HG03064 (cell line): ENCODE results near the gene SLC8B1.

Source experiments
- ATAC-seq: cut with Tn5 transposase; IDR thresholded peaks from one replicate; pipeline ENCODE4 v1.9.1; 2021; ENCODE audit warnings: low read depth; ENCODE audit not compliant: unreplicated experiment

The SLC8B1 gene

GRCh38 chr12:113325916-113326315 is 9.0 kb downstream of the SLC8B1 start:
- ATAC-seq, result no peak

DNA sequence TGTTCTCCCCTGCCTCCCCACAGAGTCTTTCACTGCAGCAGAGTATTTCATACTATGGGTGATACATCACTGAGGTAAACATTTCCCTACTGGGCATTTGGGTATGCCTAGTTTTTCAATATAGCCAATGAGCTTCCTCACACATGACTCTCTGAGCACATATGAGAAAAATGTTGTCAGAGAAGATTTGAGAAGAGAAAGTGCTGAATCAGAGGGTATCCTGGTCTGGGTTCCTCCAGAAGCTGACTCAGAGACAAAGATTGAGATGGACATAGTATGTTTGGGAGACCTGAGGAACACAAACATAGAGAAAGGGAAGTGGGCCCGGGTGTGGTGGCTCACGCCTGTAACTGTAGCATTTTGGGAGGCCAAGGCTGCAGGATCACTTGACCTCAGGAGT is 12.6 kb downstream of the SLC8B1 start:
- no peak for ATAC-seq

- no peak for ATAC-seq
These were observed 14.5 kb downstream of the SLC8B1 start for GRCh38 chr12:113320401-113320800.

- no peak for ATAC-seq
These were observed 15.8 kb downstream of the SLC8B1 start for GRCh38 chr12:113318900-113319628.

DNA sequence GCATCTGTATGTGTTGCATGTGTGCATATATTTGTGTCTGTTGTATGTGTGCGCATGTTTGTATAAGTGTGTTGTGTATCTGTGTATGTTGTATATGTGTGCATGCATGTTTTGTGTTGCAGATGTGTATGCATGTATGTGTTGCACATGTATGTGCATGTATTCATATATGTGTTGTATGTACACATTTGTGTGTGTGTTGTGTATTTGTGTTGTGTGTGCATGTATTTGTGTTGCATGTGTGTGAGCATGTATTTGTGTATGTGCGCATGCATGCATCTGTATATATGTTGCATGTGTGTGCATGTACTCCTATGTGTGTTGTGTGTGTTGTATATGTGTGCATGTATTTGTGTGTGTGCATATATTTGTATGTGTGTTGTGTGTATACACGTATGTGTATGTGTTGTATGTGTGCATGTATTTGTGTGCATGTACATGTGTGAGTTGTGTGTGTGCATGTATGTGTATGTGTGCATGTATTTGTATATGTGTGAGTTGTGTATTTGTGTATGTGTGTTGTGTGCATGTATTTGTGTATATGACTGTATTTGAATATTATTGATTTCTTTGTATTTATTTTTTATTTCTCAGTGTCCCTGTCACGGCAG is 16.8 kb downstream of the SLC8B1 start:
- no peak for ATAC-seq

DNA sequence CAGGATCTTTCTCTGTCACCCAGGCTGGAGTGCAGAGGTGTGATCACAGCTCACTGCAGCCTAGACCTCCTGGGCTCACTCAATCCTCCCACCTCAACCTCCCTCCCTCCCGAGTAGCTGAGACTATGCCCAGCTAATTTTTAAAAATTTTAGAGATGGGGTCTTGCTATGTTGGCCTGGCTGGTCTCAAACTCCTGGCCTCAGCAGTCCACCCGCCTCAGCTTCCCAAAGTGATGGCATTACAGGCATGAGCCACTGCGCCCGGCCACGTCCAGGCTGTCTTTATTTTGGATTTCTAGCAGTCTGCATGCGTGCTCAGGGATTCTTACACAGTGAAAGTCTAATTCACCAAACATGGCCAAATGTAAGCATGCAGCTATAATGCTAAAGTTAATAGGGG is 17.8 kb downstream of the SLC8B1 start:
- no peak for ATAC-seq

- ATAC-seq, result no peak
These were observed 18.8 kb downstream of the SLC8B1 start for GRCh38 chr12:113316155-113316554.

- ATAC-seq, result no peak
These were observed 19.6 kb downstream of the SLC8B1 start for GRCh38 chr12:113315358-113315757.

DNA sequence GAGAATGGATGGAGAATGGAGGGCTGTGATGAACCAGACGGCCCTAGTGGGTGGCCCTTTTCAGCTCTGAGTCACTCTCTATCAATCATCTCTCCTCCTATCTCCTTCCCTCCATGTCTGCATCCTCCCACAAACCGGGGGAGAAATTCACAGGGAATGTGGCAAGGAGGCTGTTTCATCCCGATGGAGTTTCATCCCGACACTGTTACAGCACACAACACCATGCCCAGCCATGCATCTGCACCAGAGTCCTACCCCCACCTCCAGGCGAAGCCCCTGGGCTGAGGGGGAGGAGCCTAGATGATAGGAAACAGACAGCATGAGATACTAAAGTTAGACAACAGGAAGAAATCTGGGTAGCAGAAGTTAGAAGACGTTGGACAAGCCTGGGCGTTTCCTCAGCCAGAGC is 20.8 kb downstream of the SLC8B1 start:
- no peak for ATAC-seq

GRCh38 chr12:113310489-113310888 is 24.4 kb downstream of the SLC8B1 start:
- no peak for ATAC-seq

DNA sequence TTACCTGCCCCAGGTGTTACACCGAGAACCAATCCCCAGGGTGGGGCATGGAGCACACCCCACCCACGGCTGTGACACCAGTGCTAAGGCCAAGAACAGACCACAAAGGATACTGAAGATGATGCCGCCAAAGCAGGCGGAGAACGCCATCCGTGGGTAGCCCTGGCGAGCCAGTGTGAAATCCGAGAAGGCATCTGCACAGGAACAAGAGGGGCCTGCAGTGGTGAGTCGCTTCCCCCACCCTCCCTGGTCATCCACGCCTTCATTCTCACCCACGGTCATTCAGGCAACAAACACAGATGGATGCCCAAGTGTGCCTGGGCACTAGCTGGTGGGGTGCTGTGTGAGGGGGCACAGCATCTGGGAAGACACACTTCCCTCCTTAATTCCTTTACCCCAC is 28.5 kb downstream of the SLC8B1 start:
- no peak for ATAC-seq

DNA sequence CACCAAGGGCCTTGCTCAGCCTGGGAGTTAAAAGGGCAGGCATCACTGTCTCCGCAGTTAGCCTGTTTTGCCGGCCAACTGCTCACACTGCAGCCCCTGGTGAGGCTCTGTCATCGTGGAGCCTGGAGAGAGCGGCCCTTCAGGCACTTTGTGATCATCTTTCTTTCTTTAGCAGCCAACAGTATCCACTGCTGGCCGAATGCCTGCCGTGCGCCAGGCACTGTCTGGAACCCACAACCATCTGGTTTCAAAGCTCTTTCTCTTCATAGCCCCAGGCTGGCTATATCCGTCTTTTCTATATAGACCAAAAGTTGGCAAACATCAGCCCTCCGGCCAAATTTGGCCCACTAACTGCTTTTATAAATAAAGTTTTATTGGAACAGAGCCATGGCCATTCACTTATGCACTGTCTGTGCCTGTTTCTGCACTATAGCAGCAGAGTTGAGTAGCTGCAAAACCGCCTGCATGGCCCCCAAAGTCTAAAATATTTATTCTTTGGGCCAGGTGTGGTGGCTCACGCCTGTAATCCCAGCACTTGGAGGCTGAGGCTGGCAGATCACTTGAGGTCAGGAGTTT is 29.5 kb downstream of the SLC8B1 start:
- ATAC-seq, result no peak

DNA sequence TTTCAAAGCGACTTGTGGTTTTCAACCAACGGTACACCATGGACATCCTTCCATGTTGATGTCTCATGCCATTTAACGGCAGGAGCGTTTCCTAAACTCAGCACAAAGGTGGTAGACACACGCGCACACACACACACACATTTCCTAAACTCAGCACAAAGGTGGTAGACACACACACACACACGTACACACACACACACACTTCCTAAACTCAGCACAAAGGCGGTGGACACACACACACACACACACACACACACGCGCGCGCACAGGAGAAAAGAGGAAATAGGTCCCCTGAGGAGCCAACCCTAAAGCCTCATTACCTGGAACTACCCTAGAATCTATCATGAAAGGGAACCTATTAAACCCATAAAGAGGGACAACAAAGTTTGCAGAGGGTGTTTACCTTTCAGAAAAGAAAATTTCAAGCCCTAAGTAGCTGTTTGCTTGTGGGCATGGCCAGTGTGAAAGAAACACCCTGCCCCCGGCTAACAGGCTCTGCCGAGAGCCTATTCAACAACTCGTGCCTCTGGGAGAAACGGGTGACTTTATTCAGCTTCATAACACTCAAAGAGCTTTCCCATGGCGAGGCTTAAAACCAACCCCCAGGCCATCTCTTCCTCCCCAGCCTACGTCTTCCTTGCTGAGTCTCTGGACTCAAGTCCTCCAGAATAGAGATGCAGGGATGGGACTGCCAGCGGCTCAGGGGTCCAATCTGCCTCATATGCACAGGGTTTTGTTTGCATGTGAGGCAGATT is 31.8 kb downstream of the SLC8B1 start:
- ATAC-seq, result no peak

GRCh38 chr12:113302466-113302865 is 32.4 kb downstream of the SLC8B1 start:
- ATAC-seq, result no peak

DNA sequence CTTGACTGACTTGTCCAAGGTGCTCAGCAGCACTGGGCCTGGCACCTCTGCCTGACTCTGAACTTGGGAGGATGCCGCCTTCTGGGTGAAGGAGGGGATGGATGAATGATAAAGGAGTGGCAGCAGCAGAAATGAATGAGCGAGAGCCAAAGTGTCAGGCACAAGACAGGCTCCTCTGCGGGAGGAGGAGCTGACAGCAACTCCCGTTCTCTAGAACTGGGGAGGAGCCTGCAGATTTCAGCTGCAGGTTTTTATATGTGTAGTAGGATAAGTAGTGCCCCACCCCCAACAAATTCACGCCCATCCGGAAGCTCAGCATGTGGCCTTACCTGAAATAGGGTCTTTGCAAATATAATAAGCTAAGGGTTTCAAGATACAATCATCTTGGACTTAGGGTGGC is 33.1 kb downstream of the SLC8B1 start:
- ATAC-seq, result no peak

GRCh38 chr12:113299619-113300237 is 35.2 kb downstream of the SLC8B1 start:
- no peak for ATAC-seq

DNA sequence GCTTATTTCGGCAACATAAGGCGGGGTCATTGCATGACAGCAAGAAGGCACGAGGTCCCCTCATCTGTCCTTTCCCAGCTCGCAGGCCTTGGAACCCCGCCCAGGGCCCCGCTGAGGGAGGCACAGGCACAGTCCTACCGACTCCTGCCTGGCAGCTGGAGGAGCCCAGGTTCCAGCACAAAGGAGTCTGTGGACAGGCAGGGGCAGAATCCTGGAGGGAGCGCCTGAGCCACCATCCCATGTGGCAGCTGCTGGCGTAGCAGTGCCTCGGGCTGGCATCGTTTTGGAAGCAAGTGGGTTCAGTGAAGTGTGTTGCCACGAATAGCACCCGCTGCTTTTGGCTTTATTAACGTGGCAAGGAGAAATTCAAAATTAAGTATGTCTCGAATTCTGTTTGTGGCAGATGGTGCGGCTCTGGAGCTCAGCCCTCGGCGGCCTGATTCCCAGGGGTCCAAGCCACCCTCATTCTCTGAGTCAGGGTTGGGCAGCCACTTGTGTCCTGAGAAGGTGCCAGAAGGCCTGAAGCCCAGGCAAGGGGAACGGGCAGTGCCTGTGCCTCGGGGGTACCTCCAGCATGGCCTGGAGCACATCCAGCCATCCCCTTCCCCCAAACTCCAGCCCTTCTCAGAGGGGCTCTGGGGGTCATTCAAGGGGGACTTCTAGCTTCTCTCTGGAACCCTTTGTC is 35.9 kb downstream of the SLC8B1 start:
- no peak for ATAC-seq

DNA sequence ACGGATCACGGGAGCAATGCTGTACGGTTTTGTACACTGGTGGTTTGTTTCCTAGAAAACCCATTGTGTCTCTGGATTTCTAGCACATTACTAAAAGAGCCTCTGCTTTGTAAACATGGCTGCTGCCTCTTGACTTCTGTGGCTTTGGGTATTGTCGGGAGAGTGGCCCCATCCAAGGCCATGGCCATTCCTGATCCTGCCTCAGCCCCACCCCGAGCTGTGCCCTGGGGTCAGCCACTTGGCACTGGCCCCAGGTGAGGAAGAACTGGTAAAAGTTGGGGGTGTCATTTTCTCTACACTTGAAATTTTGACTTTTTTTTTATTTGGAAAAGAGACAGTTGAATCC is 36.5 kb downstream of the SLC8B1 start:
- no peak for ATAC-seq

DNA sequence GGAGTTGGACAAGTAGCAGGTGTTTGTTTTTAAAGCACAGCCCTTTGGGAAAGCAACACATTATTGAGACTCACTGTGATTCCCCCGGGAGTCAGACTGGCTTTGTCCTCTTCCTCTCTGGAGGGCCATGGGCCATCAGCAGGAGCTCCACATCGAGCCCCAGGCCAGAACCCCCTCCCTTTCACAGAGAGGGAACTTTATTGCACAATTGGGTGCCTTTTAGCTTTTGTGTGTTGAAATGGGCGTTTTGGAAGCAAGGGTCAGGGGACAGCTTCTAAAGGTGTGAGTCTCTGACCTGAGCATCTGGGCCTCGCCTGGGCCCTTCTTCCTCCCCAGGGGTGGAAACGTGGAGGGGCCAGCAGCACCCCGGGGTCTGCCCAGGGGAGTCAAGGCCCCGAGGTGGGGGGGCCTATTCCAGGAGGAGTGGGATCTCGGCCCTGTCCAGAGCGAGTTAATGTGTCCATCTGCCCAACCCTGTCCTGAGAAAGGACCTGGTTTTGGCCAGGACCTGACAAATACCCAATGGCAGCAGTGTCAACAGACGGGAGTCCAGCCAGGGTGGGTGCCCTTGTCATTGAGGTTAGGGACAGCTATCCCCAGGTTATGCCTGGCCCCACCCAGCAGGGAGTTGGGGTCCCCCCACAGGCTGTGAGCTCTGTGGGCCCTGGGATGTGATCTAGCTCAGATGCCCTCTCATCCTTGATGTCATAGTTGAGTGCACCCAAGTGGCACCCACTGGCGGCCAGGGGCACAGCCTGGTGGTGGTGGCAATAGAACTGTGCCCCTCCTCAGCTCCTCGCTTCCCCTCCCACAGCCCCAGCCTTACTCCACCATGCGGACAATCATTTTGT is 37.1 kb downstream of the SLC8B1 start:
- no peak for ATAC-seq

DNA sequence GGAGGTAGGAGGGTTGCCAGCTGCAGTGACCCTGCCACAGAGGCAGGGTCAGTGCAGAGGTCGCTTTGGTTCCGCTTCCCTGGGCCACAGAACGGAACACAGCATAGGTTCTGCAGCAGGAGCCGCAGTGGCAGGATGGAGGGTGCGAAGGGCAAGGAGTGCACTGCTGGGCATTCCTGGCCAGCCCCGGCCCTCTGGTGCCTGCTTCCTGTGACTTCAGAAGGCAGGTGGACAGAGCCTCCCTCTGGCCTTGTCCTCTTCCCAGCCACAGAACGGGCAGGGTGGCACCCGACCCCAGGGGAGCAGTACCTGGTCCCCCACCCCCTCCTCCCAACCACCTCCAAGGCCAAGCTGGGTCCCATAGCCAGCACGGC is 37.7 kb downstream of the SLC8B1 start:
- ATAC-seq, result no peak
